SK-N-MC (cell line): Measurements from ENCODE around the gene SERINC3.

Experiments used
- DNase-seq: peaks from one replicate; pipeline ENCODE4 v3.0.0-alpha.2; 2011; ENCODE audit warnings: low read depth, low spot score
- H3K27ac ChIP-seq: fragments of 200-600 bp; sonication (generic); 2 replicates; pipeline ENCODE4 v1.5.1; 2016; ENCODE audit warnings: mixed run types
- H3K36me3 ChIP-seq: fragments of 200-600 bp; sonication (generic); 2 replicates; pipeline ENCODE4 v1.6.1; 2017; ENCODE audit warnings: antibody characterized with exemption, low read length, mixed read lengths; ENCODE audit not compliant: insufficient read depth
- H3K4me3 ChIP-seq: fragments of 200-600 bp; sonication (generic); 2 replicates; pipeline ENCODE4 v1.5.1; 2016
- H3K9ac ChIP-seq: fragments of 200-600 bp; sonication (generic); 2 replicates; pipeline ENCODE4 v1.8.0; 2017; ENCODE audit warnings: mixed run types, mixed read lengths; ENCODE audit not compliant: insufficient read length
- H3K9me3 ChIP-seq: fragments of 200-600 bp; sonication (generic); 2 replicates; pipeline ENCODE4 v1.6.1; 2017; ENCODE audit warnings: low read depth, mild to moderate bottlenecking, antibody characterized with exemption, low read length, moderate library complexity, mixed read lengths
- EZH2 ChIP-seq: fragments of 200-600 bp; sonication (generic); IDR thresholded peaks from one replicate; pipeline ENCODE4 v1.6.1; 2017; ENCODE audit warnings: antibody characterized with exemption
- FOXP2 ChIP-seq: optimal IDR thresholded peaks from 2 replicates; pipeline ENCODE3; 2011; ENCODE audit warnings: mild to moderate bottlenecking, moderate library complexity; ENCODE audit not compliant: insufficient read depth; ENCODE audit errors: extremely low read length, control extremely low read depth
- POLR2AphosphoS5 ChIP-seq: IDR thresholded peaks from 2 replicates; pipeline ENCODE4 v1.6.1; 2012; ENCODE audit warnings: mild to moderate bottlenecking, low read depth, low read length, borderline replicate concordance

SERINC3 gene

DNA sequence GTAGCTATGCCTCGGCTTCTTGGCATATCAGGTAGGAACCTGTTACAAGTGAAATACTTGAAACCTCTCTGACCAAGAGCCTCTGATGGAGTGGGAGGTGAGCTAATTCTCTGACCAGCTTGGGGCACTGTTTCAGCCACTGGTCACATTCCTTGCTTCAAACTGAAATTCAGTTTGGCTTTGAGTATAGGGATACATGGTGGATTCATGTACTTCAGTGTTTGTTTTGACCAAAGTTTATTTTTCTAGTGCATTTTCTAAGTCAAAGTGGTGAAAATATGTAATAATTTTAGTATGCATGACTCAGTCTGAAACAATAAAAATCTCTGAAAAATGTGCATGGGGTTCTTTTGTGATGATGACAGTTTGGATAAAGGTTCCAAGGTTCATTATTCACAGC, 27.6 kb downstream of the SERINC3 start:
- Histone ChIP-seq H3K9ac (no peak overlapping the region), H3K9me3 (no peaks in the 10 kb centered on the region), H3K27ac (no peak overlapping the region), H3K36me3 (peaks cover 57% of the 10 kb centered on the region), H3K4me3 (no peak overlapping the region)
- TF ChIP-seq POLR2AphosphoS5 (no peak), FOXP2 (no peak), EZH2 (no peak)
- no peak for DNase-seq

DNA sequence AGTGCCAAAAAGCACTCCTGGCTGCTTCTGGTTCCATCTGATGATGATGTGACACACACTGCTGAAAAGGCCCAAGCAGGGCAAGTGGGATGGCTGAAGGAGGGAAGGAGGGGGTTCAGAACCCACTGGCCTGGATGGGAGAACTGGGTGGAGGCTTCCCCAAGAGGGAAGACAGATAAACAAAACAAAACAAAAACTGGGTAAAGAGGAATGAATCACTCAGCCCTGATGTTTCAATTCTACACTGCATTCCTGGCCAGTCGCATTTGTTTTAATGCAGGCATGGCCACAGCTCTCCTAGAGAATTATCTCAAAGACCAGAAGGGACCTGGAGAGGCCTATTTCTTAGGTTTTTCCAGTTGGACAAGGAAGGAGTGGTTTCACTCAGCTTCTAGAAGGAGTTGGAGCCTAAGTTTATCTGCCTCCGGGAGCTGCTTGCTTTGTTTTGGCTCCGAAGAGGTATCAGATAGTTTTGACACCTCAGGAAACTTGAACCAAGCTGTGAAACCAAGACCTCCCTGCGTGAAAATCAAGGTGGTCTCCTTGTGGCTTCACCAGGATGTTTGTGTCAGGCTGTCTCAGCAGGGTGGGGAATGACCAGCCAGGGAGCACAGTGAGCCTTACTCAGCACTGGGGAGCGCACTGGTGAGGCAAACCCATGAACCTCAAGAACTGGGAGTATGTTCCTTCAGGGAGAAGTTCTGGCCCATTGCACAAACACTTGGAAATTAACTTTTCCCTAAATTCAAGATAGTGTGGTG, 30.1 kb downstream of the SERINC3 start:
- H3K9me3 ChIP-seq = no peaks in the 10 kb centered on the region
- H3K9ac ChIP-seq = no peak overlapping the region
- H3K27ac ChIP-seq = no peak overlapping the region
- peaks cover 66% of the 10 kb centered on the region for H3K36me3 ChIP-seq
- no peak for TF ChIP-seq FOXP2
- TF ChIP-seq EZH2 = no peak
- TF ChIP-seq POLR2AphosphoS5 = no peak
- no peak overlapping the region for H3K4me3 ChIP-seq
- no peak for DNase-seq

DNA sequence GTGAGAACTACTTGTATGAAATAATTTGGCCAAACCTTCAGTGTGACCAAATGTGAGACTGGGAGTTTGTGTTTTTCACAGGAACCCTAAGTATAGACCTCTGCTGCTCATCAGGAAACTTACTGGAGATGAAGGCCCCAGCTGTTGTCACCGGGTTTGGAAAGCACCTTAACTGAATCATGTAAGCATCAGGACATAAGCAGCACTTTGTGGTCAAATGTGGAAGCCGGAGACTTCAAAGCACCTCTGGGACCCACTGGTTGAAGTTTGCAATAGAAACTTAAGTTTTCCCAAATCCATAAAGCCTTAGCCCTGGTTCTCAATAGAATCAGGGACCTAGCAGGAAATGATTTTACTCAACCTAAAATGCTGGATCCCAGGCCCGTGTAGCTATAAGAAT, 31.9 kb downstream of the SERINC3 start:
- H3K36me3 ChIP-seq = peaks cover 53% of the 10 kb centered on the region
- H3K27ac ChIP-seq = no peak overlapping the region
- H3K9ac ChIP-seq = no peak overlapping the region
- no peaks in the 10 kb centered on the region for H3K9me3 ChIP-seq
- H3K4me3 ChIP-seq = no peak overlapping the region
- no peak for DNase-seq
- TF ChIP-seq POLR2AphosphoS5 (no peak), EZH2 (no peak), FOXP2 (no peak)

DNA sequence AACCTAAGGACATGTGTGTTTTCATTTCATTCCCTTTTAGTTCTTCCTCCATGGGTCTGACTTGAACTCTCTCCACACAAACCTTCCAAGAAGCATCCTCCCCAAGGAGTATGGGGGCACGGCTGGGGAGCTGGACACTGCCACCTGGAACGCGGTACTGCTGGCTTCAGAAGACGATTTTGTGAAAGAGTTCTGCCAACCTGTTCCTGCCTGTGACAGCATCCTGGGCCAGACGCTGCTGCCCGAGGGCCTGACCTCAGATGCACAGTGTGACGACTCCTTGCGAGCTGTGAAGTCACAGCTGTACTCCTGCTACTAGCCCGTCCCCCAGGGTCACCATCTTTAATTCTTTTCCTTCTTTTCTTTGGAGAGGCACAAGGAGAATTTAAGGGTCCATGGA, 32.6 kb downstream of the SERINC3 start:
- DNase-seq = no peak
- H3K36me3 ChIP-seq = peaks cover 49% of the 10 kb centered on the region
- no peak overlapping the region for H3K4me3 ChIP-seq
- no peak overlapping the region for H3K27ac ChIP-seq
- TF ChIP-seq POLR2AphosphoS5 (no peak), EZH2 (no peak), FOXP2 (no peak)
- H3K9ac ChIP-seq = no peak overlapping the region
- no peaks in the 10 kb centered on the region for H3K9me3 ChIP-seq

DNA sequence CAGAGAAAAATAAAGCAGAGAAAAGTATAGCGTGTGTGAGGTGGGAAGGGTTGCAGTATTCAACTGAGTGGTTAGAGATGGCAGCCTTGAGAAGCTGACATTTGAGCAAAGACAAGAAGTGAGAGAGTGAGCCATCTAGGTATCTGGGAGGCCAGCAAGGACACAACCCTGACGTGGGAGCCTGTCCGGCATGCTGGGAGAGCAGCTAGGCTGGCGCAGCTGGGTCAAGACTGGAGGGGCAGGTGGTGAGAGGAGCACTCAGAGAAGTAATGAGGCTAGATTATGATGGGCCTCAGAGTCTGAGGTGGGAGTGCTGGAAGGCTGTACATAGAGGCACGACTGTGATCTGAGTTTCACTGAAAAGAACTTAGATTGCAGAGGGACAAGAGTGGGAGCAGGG, 33.3 kb downstream of the SERINC3 start:
- peaks cover 44% of the 10 kb centered on the region for H3K36me3 ChIP-seq
- no peak overlapping the region for H3K9ac ChIP-seq
- H3K9me3 ChIP-seq = no peaks in the 10 kb centered on the region
- DNase-seq = no peak
- TF ChIP-seq FOXP2 = no peak
- TF ChIP-seq POLR2AphosphoS5 = no peak
- no peak for TF ChIP-seq EZH2
- no peak overlapping the region for H3K4me3 ChIP-seq
- H3K27ac ChIP-seq = no peak overlapping the region

DNA sequence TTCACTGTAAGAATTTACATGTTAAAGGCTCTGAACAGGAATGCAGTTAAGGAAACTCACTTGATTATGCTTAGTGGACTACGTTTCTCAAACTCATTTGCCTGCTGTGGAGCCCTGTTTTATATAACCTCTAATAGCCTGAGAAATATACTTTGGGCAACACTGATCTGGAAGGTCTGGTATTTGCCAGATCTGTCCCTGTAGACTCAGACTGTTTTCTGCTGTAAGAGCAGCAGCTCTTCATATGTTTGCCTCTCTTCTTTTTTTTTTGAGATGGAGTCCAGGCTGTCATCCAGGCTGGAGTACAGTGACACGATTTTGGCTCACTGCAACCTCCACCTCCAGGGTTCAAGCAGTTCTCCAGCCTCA, 36.1 kb downstream of the SERINC3 start:
- Histone ChIP-seq H3K36me3 (peaks cover 37% of the 10 kb centered on the region), H3K9ac (no peak overlapping the region), H3K4me3 (no peak overlapping the region), H3K27ac (no peak overlapping the region), H3K9me3 (no peaks in the 10 kb centered on the region)
- no peak for DNase-seq
- TF ChIP-seq POLR2AphosphoS5 (no peak), FOXP2 (no peak), EZH2 (no peak)

DNA sequence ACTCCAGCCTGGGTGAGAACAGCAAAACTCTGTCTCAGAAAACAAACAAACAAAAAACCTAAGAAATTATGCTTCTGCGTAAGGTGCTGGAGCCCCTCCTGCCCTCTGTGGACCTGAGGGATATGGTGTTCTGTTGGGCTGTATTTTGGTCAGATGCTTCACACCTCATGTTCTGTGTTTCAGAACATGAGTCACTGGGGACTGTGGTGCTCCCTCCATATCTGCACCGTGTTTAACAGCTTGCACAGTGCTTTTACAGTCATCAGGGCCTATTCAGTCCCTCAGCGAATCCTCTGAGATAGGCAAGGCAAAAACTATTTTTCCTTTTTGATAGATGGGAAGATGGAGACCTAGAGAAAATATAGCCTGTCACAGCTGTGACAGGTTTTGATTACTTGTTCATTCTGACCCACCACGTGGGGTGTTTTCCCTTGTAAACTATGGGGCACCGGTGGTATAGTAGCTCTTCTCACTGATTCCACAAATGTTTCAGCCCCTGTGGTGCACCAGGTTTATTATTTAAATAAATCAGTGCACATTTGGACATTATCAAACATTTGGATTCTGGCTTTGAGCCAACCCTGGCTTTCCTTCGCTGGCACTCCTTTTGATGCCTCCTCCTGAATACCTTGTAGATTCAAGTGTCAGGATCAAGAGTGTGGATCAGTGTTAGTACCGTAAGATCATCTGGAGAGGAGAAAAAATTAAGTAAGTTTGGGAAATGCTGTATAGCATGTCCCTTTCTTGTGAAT, 36.6 kb downstream of the SERINC3 start:
- Histone ChIP-seq H3K27ac (no peak overlapping the region), H3K4me3 (no peak overlapping the region), H3K36me3 (peaks cover 35% of the 10 kb centered on the region), H3K9ac (no peak overlapping the region), H3K9me3 (no peaks in the 10 kb centered on the region)
- TF ChIP-seq POLR2AphosphoS5 (no peak), FOXP2 (no peak), EZH2 (no peak)
- no peak for DNase-seq

DNA sequence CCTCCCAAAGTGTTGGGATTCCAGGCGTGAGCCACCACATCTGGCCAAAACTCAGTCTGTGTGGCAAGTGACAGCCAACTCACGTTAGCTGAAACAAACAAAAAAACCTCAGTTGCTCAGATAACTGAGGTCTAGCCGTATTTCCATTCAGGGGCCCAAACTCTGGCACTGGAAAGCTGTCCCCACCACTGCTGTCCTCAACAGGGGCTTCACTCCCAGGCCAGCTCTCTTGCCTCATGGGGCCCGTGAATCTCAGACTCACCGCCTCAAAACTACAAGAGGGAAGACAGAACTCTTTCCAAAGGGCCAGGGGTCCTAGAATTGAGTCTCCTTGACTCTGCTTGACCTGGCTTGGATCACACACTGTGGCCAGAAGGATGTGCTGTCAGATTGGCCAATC, 38.8 kb downstream of the SERINC3 start:
- no peak overlapping the region for H3K4me3 ChIP-seq

More for the DNA sequence above, 38.8 kb downstream of the SERINC3 start:
- Histone ChIP-seq H3K9ac (no peak overlapping the region), H3K27ac (no peak overlapping the region), H3K36me3 (peaks cover 17% of the 10 kb centered on the region), H3K9me3 (no peaks in the 10 kb centered on the region)
- TF ChIP-seq FOXP2 (no peak), EZH2 (no peak), POLR2AphosphoS5 (no peak)
- DNase-seq = no peak
